ENCODE measurements around the gene CALD1.

CALD1 gene

GRCh38 chr7:134894928-134895327, 115.5 kb downstream of the CALD1 start:
- no peak for TF ChIP-seq CTCF (IDR thresholded peaks at IDR 0.05; ENCODE audit: borderline replicate concordance, insufficient read depth, low read depth, low read length)
- no peak overlapping the region for H3K4me3 ChIP-seq (ENCODE audit: low read depth, low read length)

- H3K4me3 ChIP-seq (ENCODE audit: low read depth, low read length) = no peak overlapping the region
- no peak for TF ChIP-seq CTCF (IDR thresholded peaks at IDR 0.05; ENCODE audit: borderline replicate concordance, insufficient read depth, low read depth, low read length)
These were observed 116.6 kb downstream of the CALD1 start for GRCh38 chr7:134896073-134896472.

GRCh38 chr7:134897936-134898335, 118.5 kb downstream of the CALD1 start:
- no peak overlapping the region for H3K4me3 ChIP-seq (ENCODE audit: low read depth, low read length)
- TF ChIP-seq CTCF (IDR thresholded peaks at IDR 0.05; ENCODE audit: borderline replicate concordance, insufficient read depth, low read depth, low read length) = no peak

- TF ChIP-seq CTCF (IDR thresholded peaks at IDR 0.05; ENCODE audit: borderline replicate concordance, insufficient read depth, low read depth, low read length) = no peak
- no peak overlapping the region for H3K4me3 ChIP-seq (ENCODE audit: low read depth, low read length)
These were observed 120.3 kb downstream of the CALD1 start for GRCh38 chr7:134899729-134900128.

GRCh38 chr7:134900166-134900982, 120.9 kb downstream of the CALD1 start:
- no peak for TF ChIP-seq CTCF (IDR thresholded peaks at IDR 0.05; ENCODE audit: borderline replicate concordance, insufficient read depth, low read depth, low read length)

GRCh38 chr7:134901389-134902020, 122.1 kb downstream of the CALD1 start:
- TF ChIP-seq CTCF (IDR thresholded peaks at IDR 0.05; ENCODE audit: borderline replicate concordance, insufficient read depth, low read depth, low read length) = no peak

More at GRCh38 chr7:134900166-134900982, 120.9 kb downstream of the CALD1 start:
- no peak overlapping the region for H3K4me3 ChIP-seq (ENCODE audit: low read depth, low read length)

GRCh38 chr7:134902058-134902457, 122.6 kb downstream of the CALD1 start:
- TF ChIP-seq CTCF (IDR thresholded peaks at IDR 0.05; ENCODE audit: borderline replicate concordance, insufficient read depth, low read depth, low read length) = no peak
- no peak overlapping the region for H3K4me3 ChIP-seq (ENCODE audit: low read depth, low read length)

More at GRCh38 chr7:134901389-134902020, 122.1 kb downstream of the CALD1 start:
- H3K4me3 ChIP-seq (ENCODE audit: low read depth, low read length) = no peak overlapping the region
